Mesenteric fat pad (tissue), 1 donor: ENCODE measurements around the gene INO80E. TPM values are rescaled to one million over a fixed set of nuclear protein-coding genes. Genes with fewer than 3 reads are reported as not detected.
"Not testable (repeated sequence)": the region's sequence is repeated elsewhere in the genome, so short reads cannot be mapped to it uniquely, and the experiment has no call there.

Source experiments
- DNase-seq: peaks from one replicate; pipeline ENCODE4 v3.0.0-alpha.2; 2020; ENCODE audit warnings: low spot score
- total RNA-seq: library from RNA; stranded (reverse); fragmentation: NEBNext Ultra II Directional; extraction: Animal tissue kit (Norgen Biotek cat#: 25700); gene quantifications from one replicate; pipeline ENCODE4 v1.2.1, GENCODE V29; 2021
- donor health status: DM: yes; HTN: yes; CAD: no.

INO80E gene
- total RNA-seq, 1 donor from 2014 or later = 45.4 TPM

DNA sequence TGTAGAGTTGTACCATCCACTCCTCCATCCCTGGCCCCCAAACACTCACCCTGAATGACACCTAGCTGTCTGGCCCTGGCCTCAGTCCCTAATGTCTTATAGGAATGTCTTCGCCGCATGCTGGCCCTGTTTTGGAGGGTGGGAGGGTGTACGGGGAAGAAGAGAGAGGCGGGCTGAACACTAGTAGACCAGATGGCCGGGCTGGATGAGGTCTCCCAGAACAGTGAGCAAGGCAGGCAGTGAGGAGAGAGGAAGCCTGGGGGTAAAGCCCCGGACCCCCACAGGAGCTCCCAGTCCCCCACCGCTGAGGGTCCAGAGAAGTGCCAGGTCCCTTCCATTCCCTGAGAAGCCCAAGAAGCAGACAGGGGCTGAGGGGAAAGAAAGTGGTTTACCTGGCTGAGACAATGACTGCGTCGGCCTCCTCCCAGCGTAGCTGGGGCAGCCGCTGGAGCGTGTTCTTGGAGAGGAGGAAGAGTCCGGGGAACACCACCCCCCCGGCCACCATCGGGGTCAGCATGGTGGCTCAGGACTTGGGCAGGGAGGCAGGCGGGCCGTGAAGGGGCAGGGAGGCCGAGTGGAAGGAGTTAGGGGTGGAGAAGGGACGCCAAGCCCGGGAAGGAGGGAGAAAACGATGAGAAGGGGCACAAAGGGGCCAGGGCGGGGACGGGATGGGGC is 34.1 kb downstream of the INO80E start:
- DNase-seq = no peak

DNA sequence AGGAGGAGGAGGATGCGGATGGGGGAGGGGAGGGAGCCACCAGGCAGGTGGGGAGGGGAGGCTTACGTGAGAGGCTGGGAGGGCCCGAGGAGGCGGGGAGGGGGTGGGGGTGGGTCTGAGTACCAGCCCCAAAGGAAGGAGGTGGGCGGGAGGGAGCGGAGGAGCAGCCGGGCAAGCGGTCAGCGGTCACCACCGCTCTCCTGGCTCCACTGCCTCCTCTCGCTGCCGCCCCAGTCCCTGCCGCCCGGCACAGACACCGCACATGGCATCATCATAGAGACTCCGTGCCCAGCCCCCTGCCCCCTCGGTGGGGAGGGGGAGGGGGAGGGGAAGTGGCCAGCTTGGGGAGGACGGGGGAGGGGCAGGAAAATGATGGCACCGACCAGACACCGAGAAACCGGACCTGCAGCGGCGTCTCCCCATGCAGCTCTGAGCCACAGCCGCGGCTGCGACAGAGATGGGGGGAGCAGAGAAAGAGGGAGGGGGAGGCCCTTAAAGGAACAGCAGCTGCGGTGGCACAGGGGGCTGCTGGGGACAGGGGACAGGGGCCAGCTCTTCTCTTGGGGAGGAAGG is 34.9 kb downstream of the INO80E start, which contains the start of gene TLCD3B:
TLCD3B (minus strand) TSS at position 431 of the 573 bp plus-strand sequence. CDS start 744 bp downstream, outside the sequence.
- DNase-seq = no peak

- DNase-seq = no peak
These were observed 35.5 kb downstream of the INO80E start for GRCh38 chr16:30031477-30031918.

- DNase-seq = no peak
These were observed 36.2 kb downstream of the INO80E start for GRCh38 chr16:30032083-30032819.

DNA sequence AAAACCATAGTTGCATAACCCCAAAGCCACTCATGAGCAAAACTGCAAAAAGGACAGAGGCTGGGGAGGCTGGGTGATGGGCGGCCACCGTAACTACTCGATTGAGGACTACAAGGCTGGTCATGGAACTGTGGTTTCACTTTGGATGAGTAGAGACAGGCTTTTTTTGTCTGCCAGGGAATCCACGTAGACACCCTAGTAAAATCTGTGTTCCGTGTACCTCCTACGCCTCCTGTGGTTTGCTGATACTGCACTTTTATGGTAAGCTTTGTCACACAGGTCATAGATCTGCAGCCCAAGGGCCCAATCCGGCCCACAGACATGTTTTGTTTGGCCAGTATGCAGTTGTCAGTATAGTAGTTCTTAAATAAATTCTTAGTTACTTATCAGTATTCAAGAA is 37.2 kb downstream of the INO80E start:
- DNase-seq = no peak

DNA sequence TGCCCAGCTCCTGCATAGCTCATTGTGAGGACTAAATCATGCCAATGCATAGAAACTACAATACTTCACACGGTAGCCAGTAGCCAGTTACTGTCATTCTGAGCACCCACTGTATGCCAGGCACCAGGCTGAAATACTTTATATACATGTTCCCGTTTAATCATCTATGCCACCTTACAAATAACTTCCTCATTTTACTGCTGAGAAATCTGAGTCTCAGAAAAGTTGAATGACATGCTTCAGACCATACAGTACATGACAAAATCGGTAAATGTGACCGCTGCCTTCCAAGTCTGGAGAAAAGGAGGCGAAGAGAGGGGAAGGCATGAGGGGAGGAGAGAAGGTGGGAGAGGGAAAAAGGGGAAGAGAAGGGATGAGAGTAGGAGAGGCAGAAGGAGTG is 44.2 kb downstream of the INO80E start:
- no peak for DNase-seq

- not testable (repeated sequence) for DNase-seq
These were observed 44.6 kb downstream of the INO80E start for GRCh38 chr16:30040690-30041089.

DNA sequence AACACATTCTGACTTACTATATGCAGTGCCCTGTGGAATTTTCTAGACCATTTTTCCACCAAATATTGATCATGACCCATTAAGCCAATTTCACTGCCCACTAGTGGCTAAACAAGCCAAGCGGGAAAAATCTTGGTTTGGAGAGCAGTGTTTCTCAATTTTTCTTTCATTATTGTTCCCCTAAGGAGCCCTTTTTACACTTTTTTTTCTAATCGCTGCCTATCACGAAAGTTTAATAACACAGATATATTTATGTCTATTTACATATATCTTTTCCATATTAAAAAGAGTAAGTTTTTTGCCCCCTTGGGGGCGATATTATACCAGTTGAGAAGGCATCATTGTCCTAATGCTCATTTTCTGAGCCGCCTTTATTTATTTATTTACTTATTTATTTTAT is 45.8 kb downstream of the INO80E start:
- DNase-seq = no peak

DNA sequence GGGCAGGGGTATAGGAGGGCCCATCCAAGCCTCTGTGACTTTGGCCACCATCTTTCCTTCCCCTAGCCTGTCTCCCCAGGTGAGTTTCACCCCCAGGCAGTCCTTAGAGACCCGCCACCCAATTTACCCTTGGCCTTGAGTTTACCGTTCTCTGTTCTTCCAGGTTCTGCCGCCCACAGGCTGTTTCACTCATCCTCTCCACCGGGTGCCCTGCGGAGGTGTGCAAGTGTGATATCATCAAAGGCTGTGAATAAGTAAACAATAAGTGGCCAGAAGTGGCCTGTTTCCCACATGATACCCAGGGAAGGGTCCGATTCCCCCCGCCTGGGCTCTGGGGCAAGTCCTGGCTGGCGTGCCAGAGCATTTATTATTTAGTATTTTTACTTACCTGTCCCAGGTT is 50.1 kb downstream of the INO80E start:
- DNase-seq = no peak

DNA sequence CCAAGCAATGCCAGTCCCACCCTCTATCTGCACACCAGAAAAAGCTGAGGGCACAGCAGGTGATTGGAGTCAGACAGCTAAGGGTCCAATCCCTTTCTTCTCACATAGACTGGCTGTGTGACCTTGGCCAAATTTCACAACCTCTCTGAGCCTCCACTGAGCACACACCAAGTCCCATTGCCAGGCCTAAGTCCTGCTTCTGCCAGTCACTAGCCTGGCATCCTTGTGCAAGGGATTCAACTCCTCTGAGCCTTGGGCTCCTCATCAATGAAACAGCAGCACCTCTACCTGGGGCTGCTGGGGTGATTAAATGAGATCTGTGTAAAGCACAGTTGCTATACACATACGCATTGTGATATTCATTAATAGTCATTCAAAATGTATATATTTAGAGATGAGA is 50.5 kb downstream of the INO80E start:
- DNase-seq = no peak

DNA sequence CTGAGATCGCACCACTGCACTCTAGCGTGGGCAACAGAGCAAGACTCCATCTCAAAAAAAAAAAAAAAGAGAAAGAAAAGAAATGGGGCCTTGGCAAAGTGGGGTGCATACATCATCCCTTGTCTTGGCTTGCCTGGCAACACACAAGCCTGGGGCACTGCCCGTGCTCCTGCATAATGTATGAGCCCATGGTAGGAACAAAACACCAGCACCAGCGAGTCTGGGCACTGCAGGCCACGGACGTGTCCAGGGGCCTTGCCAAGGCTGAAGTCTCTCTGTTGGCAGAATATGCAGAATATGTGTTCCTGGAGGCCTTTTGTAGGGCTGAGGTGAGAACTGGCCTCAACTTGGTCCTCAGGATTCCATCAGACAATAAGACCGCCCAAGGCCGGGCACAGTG is 53.8 kb downstream of the INO80E start:
- no peak for DNase-seq

DNA sequence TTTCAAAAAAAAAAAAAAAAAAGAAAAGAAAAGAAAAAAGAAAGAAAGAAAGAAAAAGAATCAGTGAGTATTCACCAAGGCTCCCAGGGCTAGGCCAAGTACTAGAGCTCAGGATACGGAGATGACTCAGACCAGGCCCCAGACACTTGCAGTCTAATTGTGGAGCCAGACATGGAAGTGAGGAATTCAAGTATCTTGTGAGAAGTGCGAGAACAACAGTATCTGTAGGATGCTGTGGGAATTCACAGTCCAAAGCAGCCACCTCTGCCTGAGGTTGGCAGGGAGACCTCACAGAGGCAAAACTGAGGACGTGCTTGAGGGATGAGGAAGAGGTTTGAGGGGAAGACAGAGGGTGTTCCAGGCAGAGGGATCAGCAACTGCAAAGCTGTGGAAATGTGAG is 55.5 kb downstream of the INO80E start:
- DNase-seq = no peak

GRCh38 chr16:30052671-30053372 is 56.8 kb downstream of the INO80E start:
- DNase-seq = peak; percentile 98

DNA sequence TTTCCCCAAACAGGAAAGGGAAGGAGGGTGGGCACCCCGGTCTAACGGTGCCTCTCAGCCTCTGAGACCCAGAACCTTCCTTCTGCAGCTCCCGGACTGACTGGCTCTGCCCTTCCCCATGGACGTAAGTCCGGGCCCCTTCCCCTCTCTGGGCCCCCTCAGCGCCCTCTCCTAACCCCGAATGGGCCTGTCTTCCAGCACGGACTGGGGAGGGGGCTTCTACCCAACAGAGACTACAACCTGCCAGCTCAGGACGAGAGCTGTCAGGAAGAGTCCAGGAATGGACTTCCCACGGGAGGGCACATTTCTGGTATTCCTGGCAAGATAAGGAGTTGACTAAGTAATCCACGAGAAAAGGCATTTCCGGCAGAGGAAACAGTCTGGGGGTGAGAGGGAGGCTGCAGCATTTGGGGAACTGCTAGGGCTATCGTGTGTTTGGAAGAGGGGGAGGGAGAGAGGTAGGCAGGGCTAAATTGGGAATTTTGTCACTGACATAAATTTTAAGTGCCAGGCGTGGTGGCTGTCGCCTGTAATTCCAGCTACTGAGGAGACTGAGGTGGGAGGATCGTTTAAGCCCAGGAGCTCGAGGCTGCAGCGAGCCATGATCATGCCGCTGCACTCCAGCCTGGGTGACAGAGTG is 57.5 kb downstream of the INO80E start:
- no peak for DNase-seq

GRCh38 chr16:30054451-30054850 is 58.4 kb downstream of the INO80E start:
- no peak for DNase-seq

DNA sequence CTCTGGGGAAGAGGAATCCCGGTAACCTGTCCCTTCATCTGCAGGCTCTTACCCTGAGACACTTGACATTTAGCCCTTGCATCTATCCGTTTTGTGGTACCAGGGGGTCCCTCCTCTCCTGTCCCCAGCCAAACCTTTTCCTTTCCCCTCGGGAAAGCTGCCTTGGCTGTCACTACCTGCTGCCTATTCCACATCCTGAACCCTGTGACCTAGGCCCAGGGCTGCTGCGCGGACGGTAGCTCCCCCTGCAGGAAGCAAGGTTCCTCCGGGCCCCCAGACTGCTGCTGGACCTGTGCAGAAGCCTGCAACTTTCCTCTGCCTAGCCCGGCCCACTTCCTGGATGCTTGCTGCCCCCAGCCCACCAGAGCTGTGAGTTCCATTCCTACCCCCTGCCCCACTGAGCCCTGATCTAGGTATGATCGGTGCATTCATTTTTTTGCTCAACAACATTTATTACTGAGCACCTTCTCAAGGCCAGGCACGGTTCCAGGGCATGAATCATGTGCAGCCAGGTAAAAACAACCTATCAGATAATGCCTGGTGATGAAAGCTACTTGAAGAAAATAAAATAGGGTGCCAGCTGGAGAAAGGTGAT is 59.0 kb downstream of the INO80E start:
- no peak for DNase-seq

Other genes with a start within 250 kb of the INO80E start
- gene ZG16, start 218.0 kb upstream of the INO80E start, total RNA-seq = not detected
- gene KIF22, start 205.5 kb upstream of the INO80E start, total RNA-seq = 4.8 TPM
- gene MAZ, start 189.7 kb upstream of the INO80E start, total RNA-seq = 135 TPM
- 1.5 TPM for gene PRRT2, start 184.0 kb upstream of the INO80E start, total RNA-seq
- gene PAGR1, start 180.1 kb upstream of the INO80E start, total RNA-seq = 11.1 TPM
- gene MVP, start 175.8 kb upstream of the INO80E start, total RNA-seq = 150 TPM
- 117 TPM for gene CDIPT, start 133.0 kb upstream of the INO80E start, total RNA-seq
- 1.1 TPM for gene SEZ6L2, start 96.7 kb upstream of the INO80E start, total RNA-seq
- 0.67 TPM for gene ASPHD1, start 95.8 kb upstream of the INO80E start, total RNA-seq
- gene KCTD13, start 70.0 kb upstream of the INO80E start, total RNA-seq = 15.7 TPM
- gene TMEM219, start 34.2 kb upstream of the INO80E start, total RNA-seq = 95.8 TPM
- gene TAOK2, start 22.4 kb upstream of the INO80E start, total RNA-seq = 49.8 TPM
- gene HIRIP3, start 624 bp upstream of the INO80E start, total RNA-seq = 11.0 TPM
- 0.42 TPM for gene DOC2A, start 14.8 kb downstream of the INO80E start, total RNA-seq
- not detected for gene C16orf92, start 27.0 kb downstream of the INO80E start, total RNA-seq
- not detected for gene TLCD3B, start 35.0 kb downstream of the INO80E start, total RNA-seq
- 1,236 TPM for gene ALDOA, start 69.5 kb downstream of the INO80E start, total RNA-seq
- 81.1 TPM for gene PPP4C, start 79.8 kb downstream of the INO80E start, total RNA-seq
- gene TBX6, start 95.7 kb downstream of the INO80E start, total RNA-seq = 0.67 TPM
- 49.3 TPM for gene YPEL3, start 100.0 kb downstream of the INO80E start, total RNA-seq
- gene GDPD3, start 117.3 kb downstream of the INO80E start, total RNA-seq = 4.3 TPM
- 135 TPM for gene MAPK3, start 127.0 kb downstream of the INO80E start, total RNA-seq
- 56.2 TPM for gene CORO1A, start 187.4 kb downstream of the INO80E start, total RNA-seq
- 94.9 TPM for gene BOLA2B, start 197.4 kb downstream of the INO80E start, total RNA-seq
- 25.2 TPM for gene SLX1A, start 197.6 kb downstream of the INO80E start, total RNA-seq
- 9.4 TPM for gene SULT1A3, start 203.0 kb downstream of the INO80E start, total RNA-seq